Lung (tissue), 12 donors: ENCODE results near the gene EIF4G2. TPM values are rescaled to one million over a fixed set of nuclear protein-coding genes. Genes with fewer than 3 reads are reported as not detected.

Experiments
- ATAC-seq: fragments of 200-7000 bp; cut with Tn5 transposase; one replicate; pipeline ENCODE4 v1.9.1; 2020; ENCODE audit warnings: moderate number of reproducible peaks; ENCODE audit not compliant: insufficient read depth, low FRiP score
- DNase-seq, 3 donors: peaks; one replicate each; pipeline ENCODE4 v3.0.0-alpha.2; 2013 to 2017
- H3K27ac ChIP-seq, 2 donors: one replicate each; pipeline ENCODE4 v1.5.1; 2013; ENCODE audit warnings: mild to moderate bottlenecking in 2 of 2, moderate library complexity in 2 of 2, control low read depth in 1 of 2, inconsistent platforms in 1 of 2, low read depth in 1 of 2, low read length in 1 of 2
- H3K27me3 ChIP-seq, 3 donors: one replicate each; pipeline ENCODE4 v1.5.1; 2013; ENCODE audit warnings: low read length in 2 of 3; ENCODE audit not compliant: control insufficient read depth in 3 of 3, insufficient read depth in 3 of 3
- H3K36me3 ChIP-seq, 4 donors: one replicate each; pipeline ENCODE4 v1.5.1; 2013; ENCODE audit warnings: low read length in 4 of 4, mild to moderate bottlenecking in 1 of 4, moderate library complexity in 1 of 4; ENCODE audit not compliant: control insufficient read depth in 4 of 4, insufficient read depth in 4 of 4
- H3K4me1 ChIP-seq, 5 donors: one replicate each; pipeline ENCODE4 v1.5.1; 2013; ENCODE audit warnings: low read length in 5 of 5, mild to moderate bottlenecking in 2 of 5, moderate library complexity in 1 of 5; ENCODE audit not compliant: control insufficient read depth in 5 of 5, insufficient read depth in 5 of 5
- H3K4me3 ChIP-seq: one replicate; pipeline ENCODE4 v1.5.1; 2013; ENCODE audit warnings: mild to moderate bottlenecking, control low read depth, moderate library complexity
- H3K9ac ChIP-seq, 2 donors: one replicate each; pipeline ENCODE4 v1.5.1; 2013; ENCODE audit warnings: low read length in 2 of 2, control low read depth in 1 of 2; ENCODE audit not compliant: insufficient read depth in 1 of 2
- H3K9me3 ChIP-seq, 4 donors: one replicate each; pipeline ENCODE4 v1.5.1; 2013; ENCODE audit warnings: low read length in 3 of 4, mild to moderate bottlenecking in 1 of 4, moderate library complexity in 1 of 4; ENCODE audit not compliant: control insufficient read depth in 4 of 4, insufficient read depth in 3 of 4
- WGBS, 2 donors: extraction: QIAGEN DNeasy Blood & Tissue Kit; methylation state at CpG; one replicate each; pipeline ENCODE4 v1.1.7; 2013; 5-methylcytosine and 5-hydroxymethylcytosine counted together
- polyA plus RNA-seq, 2 donors: library from polyadenylated mRNA; stranded (reverse); fragments of 200-250 nt; gene quantifications; one replicate each; pipeline ENCODE4 v1.2.1, GENCODE V29; 2013
- total RNA-seq, 2 donors: library from RNA; depleted of rRNA in 1 of 2; stranded (reverse); fragments of >200 nt in 1 of 2; gene quantifications; one replicate each; pipeline ENCODE4 v1.2.1, GENCODE V29; 2014 to 2021
- TF ChIP-seq, protein P1 (sequence below): IDR thresholded peaks from 2 replicates; pipeline ENCODE4 v1.5.1; 2012; ENCODE audit warnings: mild to moderate bottlenecking; ENCODE audit errors: control extremely low read depth, extremely low read depth
- donor health status: control.
- donor health status: control.
- donor health status: Bipolar disorder and iron deficiency.
- donor health status: healthy.
- donor health status: DM: yes; HTN: yes; CAD: no.

EIF4G2 gene
- total and polyA plus RNA-seq, 4 donors = 189 to 932 (median 538) TPM

DNA sequence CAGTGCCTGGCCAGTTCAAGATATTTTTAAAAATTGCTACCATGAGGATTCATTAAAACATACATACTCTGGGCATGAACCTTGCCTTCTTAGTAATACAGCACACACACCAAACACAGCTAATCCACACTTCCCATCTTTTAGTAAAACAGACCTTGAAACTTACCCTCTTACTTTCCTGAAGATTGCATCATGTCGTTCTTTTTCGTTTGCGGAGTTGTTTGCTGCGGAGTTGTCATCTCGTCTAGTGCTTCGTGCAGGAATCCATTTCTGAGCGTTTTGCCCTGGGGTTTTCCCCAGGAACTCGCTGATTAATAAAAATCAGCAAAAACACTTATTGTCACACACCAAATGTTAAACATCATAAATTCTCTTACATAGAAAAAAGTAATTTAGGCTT is 3.0 kb downstream of the EIF4G2 start:
- no peak overlapping the region for H3K4me3 ChIP-seq
- no peak overlapping the region for H3K9ac ChIP-seq
- no peaks in the 10 kb centered on the region for H3K9me3 ChIP-seq
- TF ChIP-seq, protein P1, sequence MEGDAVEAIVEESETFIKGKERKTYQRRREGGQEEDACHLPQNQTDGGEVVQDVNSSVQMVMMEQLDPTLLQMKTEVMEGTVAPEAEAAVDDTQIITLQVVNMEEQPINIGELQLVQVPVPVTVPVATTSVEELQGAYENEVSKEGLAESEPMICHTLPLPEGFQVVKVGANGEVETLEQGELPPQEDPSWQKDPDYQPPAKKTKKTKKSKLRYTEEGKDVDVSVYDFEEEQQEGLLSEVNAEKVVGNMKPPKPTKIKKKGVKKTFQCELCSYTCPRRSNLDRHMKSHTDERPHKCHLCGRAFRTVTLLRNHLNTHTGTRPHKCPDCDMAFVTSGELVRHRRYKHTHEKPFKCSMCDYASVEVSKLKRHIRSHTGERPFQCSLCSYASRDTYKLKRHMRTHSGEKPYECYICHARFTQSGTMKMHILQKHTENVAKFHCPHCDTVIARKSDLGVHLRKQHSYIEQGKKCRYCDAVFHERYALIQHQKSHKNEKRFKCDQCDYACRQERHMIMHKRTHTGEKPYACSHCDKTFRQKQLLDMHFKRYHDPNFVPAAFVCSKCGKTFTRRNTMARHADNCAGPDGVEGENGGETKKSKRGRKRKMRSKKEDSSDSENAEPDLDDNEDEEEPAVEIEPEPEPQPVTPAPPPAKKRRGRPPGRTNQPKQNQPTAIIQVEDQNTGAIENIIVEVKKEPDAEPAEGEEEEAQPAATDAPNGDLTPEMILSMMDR = no peak
- WGBS, 2 donors = 57 to 60% methylated on average over 8 of the region's 8 CpGs
- H3K4me1 ChIP-seq = peaks cover 2 to 30% (median 23%) of the 10 kb centered on the region in 5 donors
- DNase-seq (no peak), ATAC-seq (no peak)
- H3K27ac ChIP-seq = no peak overlapping the region
- H3K36me3 ChIP-seq = peaks cover 23 to 74% (median 55%) of the 10 kb centered on the region in 4 donors
- H3K27me3 ChIP-seq = no peaks in the 10 kb centered on the region

- H3K36me3 ChIP-seq = peaks cover 30 to 93% (median 76%) of the 10 kb centered on the region in 4 donors
- no peaks in the 10 kb centered on the region for H3K27me3 ChIP-seq
- H3K4me1 ChIP-seq = peaks cover 2 to 35% (median 20%) of the 10 kb centered on the region in 5 donors
- ATAC-seq = no peak
- DNase-seq = no peak
- H3K4me3 ChIP-seq = no peak overlapping the region
- WGBS, 2 donors = 55 to 65% methylated on average over 6 of the region's 6 CpGs
- TF ChIP-seq, protein P1 = no peak
- no peaks in the 10 kb centered on the region for H3K9me3 ChIP-seq
- no peak overlapping the region for H3K9ac ChIP-seq
- H3K27ac ChIP-seq = peak overlapping the region in 1 of 2 donors; percentile 49
Measured at GRCh38 chr11:10803676-10804075, 5.0 kb downstream of the EIF4G2 start.

DNA sequence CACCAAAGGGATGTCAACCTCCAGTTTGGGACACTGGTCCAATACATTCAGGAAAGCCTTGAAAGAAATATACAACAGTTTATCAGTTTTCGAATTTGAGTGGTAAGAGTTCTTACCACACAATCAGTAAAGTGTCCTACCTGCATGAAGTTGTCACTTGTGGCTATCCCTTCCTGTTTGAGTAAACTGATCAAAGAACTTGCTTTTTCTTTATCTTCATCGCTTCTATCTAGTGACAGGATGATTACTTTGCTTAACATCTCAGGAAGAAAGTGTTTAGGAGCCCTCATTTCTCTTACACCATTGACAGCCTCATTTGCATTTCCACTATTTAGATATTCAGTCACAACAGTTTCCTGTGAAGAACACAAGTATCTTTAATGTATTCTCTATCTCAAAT is 8.4 kb downstream of the EIF4G2 start:
- Histone ChIP-seq H3K9me3 (no peaks in the 10 kb centered on the region), H3K36me3 (peaks cover 28 to 89% (median 81%) of the 10 kb centered on the region in 4 donors), H3K27ac (no peak overlapping the region), H3K4me3 (no peak overlapping the region), H3K4me1 (peaks cover 0 to 22% (median 5%) of the 10 kb centered on the region in 5 donors), H3K27me3 (no peaks in the 10 kb centered on the region), H3K9ac (no peak overlapping the region)
- TF ChIP-seq, protein P1 = no peak
- no peak for DNase-seq
- WGBS, 2 donors = 72 to 83% methylated on average over 2 of the region's 2 CpGs
- ATAC-seq = no peak
